GM13976 (cell line): ENCODE measurements around the gene PPARD.

Experiments
- DNase-seq: peaks from one replicate; pipeline ENCODE4 v3.0.0; 2012; ENCODE audit warnings: low spot score
- CTCF ChIP-seq: IDR thresholded peaks from 2 replicates; pipeline ENCODE4 v1.5.1; 2012; ENCODE audit warnings: borderline replicate concordance, mild to moderate bottlenecking; ENCODE audit not compliant: insufficient read depth; ENCODE audit errors: extremely low read depth, missing control alignments, control extremely low read depth
- in situ Hi-C: fragments of 300-500 bp; cut with MboI; formaldehyde crosslinking; loops from one replicate; pipeline ENCODE4 v1.12.0; 2022; ENCODE audit warnings: low sequenced_read_pairs, mixed read lengths, inconsistent platforms; ENCODE audit not compliant: unreplicated experiment

Gene PPARD

GRCh38 chr6:35297601-35298481 is 44.5 kb upstream of the PPARD start, which contains the start of gene DEF6:
DEF6 (plus strand) TSS chr6:35297818; CDS start chr6:35297857, 39 bp downstream.
- DNase-seq = peak; percentile 95
- in situ Hi-C loops = no loop called here
- peak; percentile 92 for TF ChIP-seq CTCF

GRCh38 chr6:35298625-35299140 is 43.7 kb upstream of the PPARD start:
- DNase-seq = no peak
- in situ Hi-C loops = no loop called here
- TF ChIP-seq CTCF = no peak

- in situ Hi-C loops = no loop called here
- no peak for TF ChIP-seq CTCF
- DNase-seq = peak; percentile 37
Measured at GRCh38 chr6:35299674-35300073, 42.7 kb upstream of the PPARD start.

GRCh38 chr6:35300848-35301247 is 41.5 kb upstream of the PPARD start:
- in situ Hi-C loops = no loop called here
- TF ChIP-seq CTCF = no peak
- no peak for DNase-seq

- in situ Hi-C loops = no loop called here
- DNase-seq = peak; percentile 84
- TF ChIP-seq CTCF = no peak
Measured at GRCh38 chr6:35302604-35303241, 39.6 kb upstream of the PPARD start.

GRCh38 chr6:35304299-35304698 is 38.1 kb upstream of the PPARD start:
- in situ Hi-C loops = no loop called here
- no peak for TF ChIP-seq CTCF
- no peak for DNase-seq
